NCI-H1436 (cell line): Measurements from ENCODE around the gene ELF2.
"Not testable (repeated sequence)": the region's sequence is repeated elsewhere in the genome, so short reads cannot be mapped to it uniquely, and the experiment has no call there.

Experiments
- DNase-seq: peaks from one replicate; lab custom pipeline; 2025; lab: John Stamatoyannopoulos, UW

ELF2 gene

DNA sequence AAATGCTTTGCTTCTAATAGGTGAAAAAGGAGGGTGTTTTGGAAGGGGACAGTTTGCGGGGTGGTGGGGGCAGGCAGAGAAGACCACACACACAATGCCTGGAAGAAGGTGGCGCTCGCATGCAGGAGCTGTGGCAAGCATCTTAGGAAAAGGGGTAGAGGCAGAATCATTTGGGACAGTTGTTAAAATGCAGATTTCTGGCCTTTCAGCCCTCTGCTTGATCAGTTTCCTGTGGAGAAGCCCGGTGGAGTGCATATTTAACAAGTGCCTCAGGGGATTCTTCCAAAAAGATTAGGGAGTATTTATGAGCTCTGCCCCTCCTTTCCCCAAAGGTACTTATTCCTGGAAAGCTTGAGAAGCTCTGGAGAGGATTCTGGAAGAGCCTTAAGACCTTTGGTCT is 156.6 kb downstream of the ELF2 start:
- no peak for DNase-seq

DNA sequence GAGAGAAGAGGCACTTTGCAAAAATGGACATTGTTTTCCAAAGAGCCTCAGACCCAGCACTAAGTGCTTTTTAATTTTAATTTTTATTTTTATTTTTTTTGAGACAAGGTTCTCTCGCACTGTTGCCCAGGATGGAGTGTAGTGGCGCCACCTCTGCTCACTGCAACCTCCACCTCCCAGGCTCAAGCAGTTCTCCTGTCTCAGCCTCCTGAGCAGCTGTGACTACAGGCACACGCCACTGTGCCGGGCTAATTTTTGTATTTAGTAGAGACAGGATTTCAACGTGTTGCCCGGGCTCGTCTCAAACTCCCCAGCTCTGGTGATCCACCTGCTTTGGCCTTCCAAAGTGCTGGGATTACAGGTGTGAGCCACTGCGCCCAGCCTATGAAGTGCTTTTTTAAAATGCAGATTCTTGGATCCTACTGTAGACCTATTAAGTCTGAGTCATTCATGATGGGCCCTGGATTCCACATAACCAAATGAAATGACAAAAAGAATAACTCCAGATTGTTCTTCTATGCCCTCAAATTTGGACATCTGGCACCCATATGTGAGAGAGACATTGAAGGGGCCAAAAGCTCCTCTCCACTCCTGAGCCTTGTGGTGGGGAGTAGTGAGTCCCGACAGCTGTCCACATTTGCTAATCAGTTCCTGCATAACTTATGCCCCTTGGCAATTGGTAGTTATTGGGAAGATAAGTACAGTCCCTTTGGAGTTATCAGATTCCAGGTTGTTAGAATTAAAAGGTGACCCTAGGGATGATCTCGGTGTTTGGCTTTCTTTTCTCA is 157.9 kb downstream of the ELF2 start:
- no peak for DNase-seq

DNA sequence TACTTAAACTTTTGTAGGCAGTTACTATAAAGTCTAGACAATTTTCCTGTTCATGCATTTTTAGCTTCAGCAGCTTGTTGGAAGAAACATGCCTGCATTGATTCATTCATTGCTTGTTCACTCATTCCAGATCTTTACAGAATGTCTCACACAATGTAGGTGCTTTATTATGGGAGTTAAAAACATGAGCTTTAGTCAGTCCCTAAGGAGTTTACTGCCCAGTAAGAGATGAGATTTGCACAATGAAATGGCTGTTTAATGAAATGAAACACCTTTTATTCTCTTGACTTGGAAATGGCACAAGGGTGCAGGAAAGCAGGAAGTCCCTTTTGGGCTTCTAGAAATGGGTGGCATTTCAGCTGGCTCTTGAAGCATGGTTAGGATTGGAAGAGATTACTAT is 158.5 kb downstream of the ELF2 start:
- peak; percentile 9 for DNase-seq

DNA sequence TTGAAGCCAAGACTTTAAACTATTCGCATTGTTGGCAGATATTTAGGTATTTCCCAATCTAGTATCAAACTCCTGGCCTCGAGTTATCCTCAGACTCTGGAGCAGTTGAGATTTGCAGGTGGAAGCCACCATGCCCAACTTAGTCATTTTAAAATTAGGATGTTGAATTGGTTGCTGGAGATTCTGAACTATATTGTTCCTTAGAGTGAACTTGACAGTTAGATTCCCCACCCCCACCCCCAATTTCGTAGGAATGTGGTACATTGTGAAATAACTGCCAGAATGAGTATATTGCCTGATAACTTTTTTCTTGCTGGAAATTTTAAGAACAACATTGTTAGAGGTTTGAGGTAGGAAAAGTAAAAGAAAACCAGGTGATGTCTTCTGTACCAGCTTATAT is 159.2 kb downstream of the ELF2 start:
- DNase-seq = no peak

DNA sequence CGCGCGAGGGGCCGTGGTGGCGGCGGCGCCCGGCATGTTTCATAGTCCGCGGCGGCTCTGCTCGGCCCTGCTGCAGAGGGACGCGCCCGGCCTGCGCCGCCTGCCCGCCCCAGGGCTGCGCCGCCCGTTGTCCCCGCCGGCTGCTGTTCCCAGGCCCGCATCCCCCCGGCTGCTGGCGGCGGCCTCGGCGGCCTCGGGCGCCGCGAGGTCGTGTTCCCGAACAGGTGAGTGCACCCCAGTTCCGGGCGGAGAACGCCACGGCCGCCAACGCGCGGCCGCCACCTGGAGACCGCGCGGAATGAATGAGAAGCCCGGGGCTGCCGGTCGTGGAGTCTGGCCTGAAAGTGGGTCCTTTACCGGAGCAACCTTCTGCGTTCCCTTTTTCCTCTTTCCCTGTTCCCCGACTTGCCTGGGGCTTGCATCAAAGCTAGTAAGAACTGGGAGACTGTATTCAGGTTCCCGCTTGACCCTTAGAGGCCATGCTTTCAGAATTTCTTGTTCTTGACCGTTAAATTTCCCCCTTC is 161.0 kb downstream of the ELF2 start:
- DNase-seq = peak; percentile 9

DNA sequence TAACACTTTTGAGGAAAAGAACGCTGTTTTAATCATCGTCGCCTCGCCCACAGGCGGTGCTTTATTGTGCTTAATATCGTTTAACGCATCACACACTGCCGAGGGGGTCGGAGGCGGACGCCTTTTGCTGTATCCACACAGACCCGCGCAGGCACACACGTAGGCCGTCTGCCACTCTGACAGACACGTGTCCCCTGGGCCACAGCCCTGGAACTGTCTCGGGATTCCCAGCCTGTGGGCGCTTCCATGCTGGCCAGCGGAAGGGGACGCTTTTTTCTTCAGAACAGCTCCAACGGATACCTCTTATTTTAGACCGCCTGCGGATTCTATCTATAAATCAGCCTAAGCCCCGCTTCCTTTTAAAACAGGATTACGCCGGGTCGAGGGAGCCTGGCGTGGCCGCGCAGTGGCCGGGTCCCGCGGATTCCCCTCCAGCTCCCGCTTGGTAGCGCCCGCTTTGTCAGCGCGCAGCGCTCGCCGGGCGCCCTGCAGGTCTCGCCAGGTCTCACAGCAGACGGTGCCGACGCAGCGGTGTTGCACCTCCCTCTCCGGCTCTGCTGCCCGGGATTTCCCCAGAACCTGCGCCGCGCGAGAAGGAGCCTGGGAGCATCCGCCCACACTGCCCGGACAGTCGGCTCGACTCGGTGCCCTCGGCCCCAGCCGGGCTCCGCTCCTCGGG is 161.6 kb downstream of the ELF2 start, which contains the start of gene NOCT:
TSS of gene NOCT (plus strand) at position 513 of the 679 bp plus-strand sequence. CDS start 201 bp downstream, outside the sequence.
- DNase-seq = peak; percentile 86

DNA sequence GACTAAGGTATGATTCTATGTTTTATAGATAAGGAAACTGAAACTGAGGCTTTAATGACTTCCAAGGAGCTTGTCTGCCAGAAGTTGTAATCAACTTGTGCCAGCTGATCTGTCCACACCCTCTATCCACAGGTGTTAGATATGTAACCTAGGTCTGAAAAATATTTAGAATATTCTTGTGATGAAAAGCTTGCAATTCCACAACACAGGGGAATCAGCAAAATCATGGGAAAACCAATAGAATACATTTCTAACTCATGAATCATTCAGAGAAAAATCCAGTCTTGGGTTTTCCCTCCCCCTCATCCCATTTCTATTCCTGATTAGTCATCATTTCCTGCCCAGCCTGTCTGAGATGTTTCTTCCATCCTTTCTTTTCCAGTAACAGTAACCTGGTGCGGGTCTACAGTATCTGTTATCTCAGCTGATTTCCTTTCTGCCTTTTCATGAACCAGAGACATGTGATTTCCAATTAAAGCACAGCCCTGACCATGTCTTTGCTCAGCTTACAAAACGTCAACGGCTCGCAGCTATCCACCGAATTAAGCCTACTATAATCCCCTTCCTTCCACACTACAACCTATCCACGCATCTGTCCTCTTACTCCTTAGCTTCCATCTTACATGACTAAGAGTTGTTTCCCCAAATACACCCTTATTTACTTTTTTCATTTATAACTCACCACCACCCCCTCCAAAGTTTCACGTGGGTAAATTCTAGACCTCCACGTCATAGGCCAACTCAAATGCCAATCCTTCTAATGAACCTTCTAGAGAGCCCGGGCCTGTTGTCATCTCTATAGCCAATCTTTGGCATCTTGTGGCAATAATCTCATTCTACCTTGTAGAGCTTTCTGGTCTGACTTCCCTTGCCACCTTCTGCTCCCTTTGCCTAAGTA is 162.4 kb downstream of the ELF2 start:
- no peak for DNase-seq

DNA sequence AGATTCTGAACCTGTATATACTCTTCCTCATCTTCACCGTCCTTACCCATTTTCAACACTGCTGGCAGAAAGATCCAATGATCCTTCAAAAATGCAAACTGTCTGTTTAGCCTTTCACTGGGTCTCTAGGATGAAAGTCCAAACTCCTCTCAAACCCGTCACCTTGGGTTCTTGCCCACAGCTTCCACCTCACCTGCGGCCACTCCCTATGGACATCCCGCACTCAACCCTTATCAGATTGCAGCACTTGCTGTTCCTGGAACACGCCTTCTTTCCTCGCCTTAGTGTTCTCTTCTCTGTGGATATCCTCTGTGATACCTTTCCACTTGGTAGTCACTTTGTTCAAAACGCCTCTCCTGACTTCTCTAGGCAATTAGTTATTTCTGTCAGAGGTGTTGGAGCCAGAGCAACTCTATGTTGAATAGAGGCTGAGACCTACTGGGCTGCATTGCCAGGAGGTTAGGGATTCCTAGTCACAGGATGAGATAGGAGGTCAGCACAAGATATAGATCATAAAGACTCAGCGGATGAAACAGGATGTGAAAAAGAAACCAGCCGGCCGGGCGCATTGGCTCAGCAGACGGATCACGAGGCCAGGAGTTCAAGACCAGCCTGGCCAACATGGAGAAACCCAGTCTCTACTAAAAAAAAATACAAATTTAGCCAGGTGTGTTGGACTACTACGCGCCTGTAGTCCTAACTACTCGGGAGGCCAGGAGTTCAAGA is 165.6 kb downstream of the ELF2 start:
- no peak for DNase-seq

DNA sequence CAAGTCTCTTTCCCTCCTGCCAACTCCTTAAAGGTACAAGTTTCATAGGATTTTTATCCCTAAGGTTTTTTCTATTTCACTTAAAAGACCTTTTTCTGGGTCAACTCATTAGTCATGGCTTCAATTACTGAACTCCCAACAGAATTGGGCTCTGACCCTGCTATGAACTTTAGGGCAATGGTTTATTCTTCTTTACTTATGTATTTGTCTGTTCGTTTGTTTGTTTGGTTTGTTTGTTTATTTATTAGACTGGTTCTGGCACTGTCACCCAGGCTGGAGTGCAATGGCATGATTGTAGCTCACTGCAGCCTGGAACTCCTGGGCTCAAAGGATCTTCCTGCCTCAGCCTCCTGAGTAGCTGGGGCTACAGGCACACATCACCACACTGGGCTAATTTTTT is 167.3 kb downstream of the ELF2 start:
- DNase-seq = no peak

DNA sequence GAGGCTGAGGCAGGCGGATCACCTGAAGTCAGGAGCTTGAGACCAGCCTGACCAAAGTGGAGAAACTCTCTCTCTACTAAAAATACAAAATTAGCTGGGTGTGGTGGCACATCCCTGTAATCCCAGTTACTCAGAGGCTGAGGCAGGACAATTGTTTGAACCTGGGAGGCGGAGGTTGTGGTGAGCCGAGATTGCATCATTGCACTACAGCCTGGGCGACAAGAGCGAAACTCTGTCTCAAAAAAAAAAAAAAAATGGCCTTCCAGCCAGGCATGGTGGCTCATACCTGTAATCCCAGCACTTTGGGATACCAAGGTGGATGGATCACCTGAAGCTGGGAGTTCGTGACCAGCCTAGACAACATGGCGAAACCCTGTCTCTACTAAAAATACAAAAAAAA is 168.7 kb downstream of the ELF2 start:
- not testable (repeated sequence) for DNase-seq

DNA sequence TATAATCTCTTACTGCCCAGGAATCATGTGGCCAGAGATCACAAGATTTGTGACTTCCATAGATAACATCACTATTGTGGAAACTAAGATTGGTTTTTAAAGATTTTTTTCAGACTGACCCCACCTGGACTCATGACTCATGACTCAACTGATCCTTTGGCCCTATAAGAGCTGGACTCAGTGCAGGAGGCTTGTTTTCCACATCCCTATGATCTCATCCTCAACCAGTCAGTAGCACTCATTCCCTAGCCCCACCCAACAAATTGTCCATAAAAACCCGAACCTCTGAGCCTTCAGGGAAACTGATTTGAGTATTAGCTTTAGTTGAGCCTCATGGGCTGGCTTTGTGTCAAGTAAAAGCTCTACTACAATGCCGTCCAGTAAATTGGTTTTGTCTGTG is 169.4 kb downstream of the ELF2 start:
- no peak for DNase-seq
